ENCODE measurements around the gene ERAL1.

GRCh38 chr17:28874750-28875149 lies 19.9 kb downstream of the ERAL1 start:
- TF ChIP-seq POLR2AphosphoS5 (IDR thresholded peaks at IDR 0.05; ENCODE audit: low read depth, low read length) (no peak), POLR2A (IDR thresholded peaks at IDR 0.05; ENCODE audit: low read depth, low read length) (no peak), TAF1 (IDR thresholded peaks at IDR 0.05; ENCODE audit: borderline replicate concordance, low read depth, low read length) (no peak)
